Nephron (organoid): ENCODE measurements around the gene LHFPL6.

Experiments used
- H3K27ac Mint-ChIP-seq, 3 experiments: 2 replicates each; pipeline ENCODE4 v1.8.0; 2020; ENCODE audit warnings: mixed read lengths in 3 of 3, mild to moderate bottlenecking in 2 of 3, moderate library complexity in 1 of 3
- H3K27me3 Mint-ChIP-seq: 2 replicates; pipeline ENCODE4 v1.8.0; 2021; ENCODE audit warnings: low read depth, mild to moderate bottlenecking, moderate library complexity, mixed read lengths
- H3K36me3 Mint-ChIP-seq: 2 replicates; pipeline ENCODE4 v1.8.0; 2020; ENCODE audit warnings: low read depth, mixed read lengths
- H3K4me1 Mint-ChIP-seq: 2 replicates; pipeline ENCODE4 v1.8.0; 2020; ENCODE audit warnings: mixed read lengths
- H3K4me3 Mint-ChIP-seq, 3 experiments: 2 replicates each; pipeline ENCODE4 v1.8.0; 2020; ENCODE audit warnings: mild to moderate bottlenecking in 3 of 3, mixed read lengths in 3 of 3, moderate library complexity in 2 of 3
- H3K9me3 Mint-ChIP-seq: 2 replicates; pipeline ENCODE4 v1.8.0; 2020; ENCODE audit warnings: mixed read lengths
- CTCF ChIP-seq, 3 experiments: fragments of 200-600 bp; sonication (generic); IDR thresholded peaks; one replicate each; pipeline ENCODE4 v1.5.0; 2021; ENCODE audit warnings: antibody characterized with exemption in 3 of 3; ENCODE audit not compliant: unreplicated experiment in 3 of 3

Gene LHFPL6

GRCh38 chr13:39385154-39385553, 217.8 kb downstream of the LHFPL6 start:
- H3K4me1 Mint-ChIP-seq = peaks cover 24% of the 10 kb centered on the region
- H3K9me3 Mint-ChIP-seq = no peaks in the 10 kb centered on the region
- no peak overlapping the region for H3K4me3 Mint-ChIP-seq
- no peaks in the 10 kb centered on the region for H3K36me3 Mint-ChIP-seq
- TF ChIP-seq CTCF (IDR thresholded peaks at IDR 0.05; ENCODE audit: unreplicated experiment in 3 of 3) = no peak
- H3K27me3 Mint-ChIP-seq = peaks cover 4% of the 10 kb centered on the region
- H3K27ac Mint-ChIP-seq = peak overlapping the region; percentile 79 to 88 (median 83)

GRCh38 chr13:39381456-39381855, 221.5 kb downstream of the LHFPL6 start:
- Mint-ChIP-seq H3K4me3 (no peak overlapping the region), H3K27ac (no peak overlapping the region), H3K9me3 (no peaks in the 10 kb centered on the region), H3K4me1 (peaks cover 20% of the 10 kb centered on the region), H3K27me3 (no peaks in the 10 kb centered on the region), H3K36me3 (no peaks in the 10 kb centered on the region)
- no peak for TF ChIP-seq CTCF (IDR thresholded peaks at IDR 0.05; ENCODE audit: unreplicated experiment in 3 of 3)

- TF ChIP-seq CTCF (IDR thresholded peaks at IDR 0.05; ENCODE audit: unreplicated experiment in 3 of 3) = no peak
- Mint-ChIP-seq H3K27me3 (no peaks in the 10 kb centered on the region), H3K4me1 (peaks cover 8% of the 10 kb centered on the region), H3K27ac (peak overlapping the region in 2 of 3 experiments; percentile 40 to 50), H3K36me3 (no peaks in the 10 kb centered on the region), H3K9me3 (no peaks in the 10 kb centered on the region), H3K4me3 (no peak overlapping the region)
These were observed 223.0 kb downstream of the LHFPL6 start for GRCh38 chr13:39379667-39380655.

GRCh38 chr13:39379118-39379517, 223.9 kb downstream of the LHFPL6 start:
- Mint-ChIP-seq H3K27me3 (no peaks in the 10 kb centered on the region), H3K27ac (peak overlapping the region in 2 of 3 experiments; percentile 40 to 50), H3K36me3 (no peaks in the 10 kb centered on the region), H3K4me1 (peaks cover 8% of the 10 kb centered on the region), H3K9me3 (no peaks in the 10 kb centered on the region), H3K4me3 (no peak overlapping the region)
- TF ChIP-seq CTCF (IDR thresholded peaks at IDR 0.05; ENCODE audit: unreplicated experiment in 3 of 3) = no peak

- no peak overlapping the region for H3K27ac Mint-ChIP-seq
- no peak overlapping the region for H3K4me3 Mint-ChIP-seq
- no peak for TF ChIP-seq CTCF (IDR thresholded peaks at IDR 0.05; ENCODE audit: unreplicated experiment in 3 of 3)
- H3K27me3 Mint-ChIP-seq = no peaks in the 10 kb centered on the region
- peaks cover 8% of the 10 kb centered on the region for H3K4me1 Mint-ChIP-seq
- no peaks in the 10 kb centered on the region for H3K36me3 Mint-ChIP-seq
- H3K9me3 Mint-ChIP-seq = no peaks in the 10 kb centered on the region
These were observed 224.7 kb downstream of the LHFPL6 start for GRCh38 chr13:39378306-39378705.
